Globus pallidus (tissue), 1 donor: ENCODE results near the gene LDHAL6B.
A peak's percentile ranks its signal among the peaks of the same experiment; 100 is the strongest.

Experiments
- DNase-seq: peaks from one replicate; pipeline ENCODE4 v3.0.0-alpha.2; 2015; ENCODE audit warnings: low spot score

Gene LDHAL6B

GRCh38 chr15:59177317-59177660, 29.4 kb upstream of the LDHAL6B start:
- peak; percentile 48 for DNase-seq

GRCh38 chr15:59178151-59178695, 28.4 kb upstream of the LDHAL6B start:
- DNase-seq, result no peak

- DNase-seq, result no peak
These were observed 26.9 kb upstream of the LDHAL6B start for GRCh38 chr15:59179717-59180116.

- DNase-seq, result no peak
These were observed 25.6 kb upstream of the LDHAL6B start for GRCh38 chr15:59180945-59181600.

- no peak for DNase-seq
These were observed 20.9 kb upstream of the LDHAL6B start for GRCh38 chr15:59185725-59186124.

GRCh38 chr15:59186501-59186900, 20.1 kb upstream of the LDHAL6B start:
- DNase-seq, result no peak

GRCh38 chr15:59189241-59189640, 17.4 kb upstream of the LDHAL6B start:
- DNase-seq, result no peak

GRCh38 chr15:59190291-59190690, 16.4 kb upstream of the LDHAL6B start:
- no peak for DNase-seq

GRCh38 chr15:59191855-59192237, 14.8 kb upstream of the LDHAL6B start:
- no peak for DNase-seq

- DNase-seq, result no peak
These were observed 11.9 kb upstream of the LDHAL6B start for GRCh38 chr15:59194639-59195325.

GRCh38 chr15:59196416-59196815, 10.2 kb upstream of the LDHAL6B start:
- DNase-seq, result no peak

- DNase-seq, result no peak
These were observed 9.2 kb upstream of the LDHAL6B start for GRCh38 chr15:59197454-59197853.

GRCh38 chr15:59199626-59200465, 6.8 kb upstream of the LDHAL6B start:
- no peak for DNase-seq

- DNase-seq, result no peak
These were observed 6.1 kb upstream of the LDHAL6B start for GRCh38 chr15:59200560-59200959.

- DNase-seq, result peak; percentile 55
These were observed 3.6 kb upstream of the LDHAL6B start for GRCh38 chr15:59203008-59203407.

- no peak for DNase-seq
These were observed 3.0 kb upstream of the LDHAL6B start for GRCh38 chr15:59203657-59204056.

GRCh38 chr15:59205839-59206622, 612 bp upstream of the LDHAL6B start:
- DNase-seq, result no peak

- no peak for DNase-seq
These were observed 2.1 kb downstream of the LDHAL6B start for GRCh38 chr15:59208613-59209249.

GRCh38 chr15:59210186-59210585, 3.5 kb downstream of the LDHAL6B start:
- DNase-seq, result no peak

GRCh38 chr15:59216911-59217310, 10.3 kb downstream of the LDHAL6B start:
- DNase-seq, result no peak

- DNase-seq, result no peak
These were observed 11.3 kb downstream of the LDHAL6B start for GRCh38 chr15:59217876-59218498.
